Colonic mucosa (tissue), 4 donors: ENCODE results near the gene HNRNPA1. TPM values are rescaled to one million over a fixed set of nuclear protein-coding genes. Genes with fewer than 3 reads are reported as not detected.
"Not testable (repeated sequence)": the region's sequence is repeated elsewhere in the genome, so short reads cannot be mapped to it uniquely, and the experiment has no call there.

Experiments used
- DNase-seq: peaks from one replicate; pipeline ENCODE4 v3.0.0-alpha.2; 2020
- H3K27ac ChIP-seq: fragments of 200-600 bp; one replicate; pipeline ENCODE4 v1.8.0; 2021
- H3K27me3 ChIP-seq: fragments of 200-600 bp; one replicate; pipeline ENCODE4 v1.8.0; 2021
- H3K36me3 ChIP-seq: fragments of 200-600 bp; one replicate; pipeline ENCODE4 v1.8.0; 2021
- H3K4me1 ChIP-seq: fragments of 200-600 bp; one replicate; pipeline ENCODE4 v1.8.0; 2021; ENCODE audit warnings: mild to moderate bottlenecking
- H3K4me3 ChIP-seq: fragments of 200-600 bp; one replicate; pipeline ENCODE4 v1.8.0; 2021
- H3K9ac ChIP-seq, 2 donors: one replicate each; pipeline ENCODE4 v1.7.0; 2013; ENCODE audit warnings: control low read depth in 2 of 2, low read depth in 2 of 2, low read length in 2 of 2
- H3K9me3 ChIP-seq: fragments of 200-600 bp; one replicate; pipeline ENCODE4 v1.8.0; 2021
- intact Hi-C: fragments of 100-400 bp; cut with DNase I; formaldehyde crosslinking; loops from one replicate; pipeline ENCODE4 v1.14.1; 2022
- total RNA-seq, 2 donors: library from RNA; stranded (reverse); fragmentation: NEBNext Ultra II Directional in 1 of 2; extraction: Animal tissue kit (Norgen Biotek cat#: 25700) in 1 of 2; gene quantifications; one replicate each; pipeline ENCODE4 v1.2.1, GENCODE V29; 2021
- TF ChIP-seq, protein P1 (sequence below): fragments of 200-600 bp; IDR thresholded peaks from one replicate; pipeline ENCODE4 v1.8.0; 2022; ENCODE audit warnings: antibody characterized with exemption, mild to moderate bottlenecking
- donor health status: healthy.
- donor health status: DM: no; HTN: no; CAD: no.
- donor health status: DM: no; HTN: no; CAD: no.

The HNRNPA1 gene
- total RNA-seq, 2 donors from 2014 or later, result 716 to 1,090 TPM

DNA sequence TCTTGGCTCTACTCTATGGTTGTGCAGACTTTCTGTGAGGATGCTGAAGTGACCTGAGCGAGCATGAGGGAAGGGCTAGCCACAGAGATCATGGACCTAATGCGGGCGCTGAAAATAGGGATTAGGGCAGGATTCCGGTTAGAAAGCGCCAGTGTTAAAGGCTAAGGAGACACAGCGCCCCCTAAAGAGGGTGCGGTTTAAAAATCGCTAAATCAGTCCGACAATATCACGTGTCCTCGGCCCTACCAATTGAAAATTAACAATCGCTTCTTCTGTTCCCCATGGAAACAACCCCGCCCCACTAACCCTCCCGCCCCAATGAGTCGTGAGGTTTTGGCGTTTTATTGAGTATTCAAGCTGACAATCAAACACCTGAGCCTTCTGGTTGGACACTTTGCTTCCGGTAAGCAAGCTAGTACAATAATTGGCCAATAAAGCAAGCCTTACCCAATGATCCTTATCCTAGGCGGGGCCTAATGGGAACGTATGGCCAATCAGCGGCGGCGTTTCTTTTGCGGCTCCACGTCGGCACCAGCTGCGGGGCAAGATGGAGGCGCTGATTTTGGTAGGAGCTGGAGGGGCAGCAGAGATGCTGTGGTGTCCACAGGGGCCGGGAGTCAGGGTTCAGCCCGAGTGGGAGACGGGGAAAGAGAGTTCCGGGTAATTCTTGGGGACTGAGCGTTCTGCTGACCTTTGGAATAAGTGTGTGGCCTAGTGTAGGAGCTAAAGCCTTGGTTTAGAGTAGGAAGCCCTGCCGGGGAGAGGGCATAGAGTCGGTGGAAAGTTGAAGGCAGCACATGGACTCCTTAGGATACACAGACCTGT lies 44.3 kb downstream of the HNRNPA1 start, which contains the start of gene COPZ1:
Gene COPZ1, plus strand, starts transcription at position 515 of the 825 bp plus-strand sequence. Its CDS starts 33 bp downstream, at position 548.
- H3K4me1 ChIP-seq, result peaks cover 20% of the 10 kb centered on the region

DNA sequence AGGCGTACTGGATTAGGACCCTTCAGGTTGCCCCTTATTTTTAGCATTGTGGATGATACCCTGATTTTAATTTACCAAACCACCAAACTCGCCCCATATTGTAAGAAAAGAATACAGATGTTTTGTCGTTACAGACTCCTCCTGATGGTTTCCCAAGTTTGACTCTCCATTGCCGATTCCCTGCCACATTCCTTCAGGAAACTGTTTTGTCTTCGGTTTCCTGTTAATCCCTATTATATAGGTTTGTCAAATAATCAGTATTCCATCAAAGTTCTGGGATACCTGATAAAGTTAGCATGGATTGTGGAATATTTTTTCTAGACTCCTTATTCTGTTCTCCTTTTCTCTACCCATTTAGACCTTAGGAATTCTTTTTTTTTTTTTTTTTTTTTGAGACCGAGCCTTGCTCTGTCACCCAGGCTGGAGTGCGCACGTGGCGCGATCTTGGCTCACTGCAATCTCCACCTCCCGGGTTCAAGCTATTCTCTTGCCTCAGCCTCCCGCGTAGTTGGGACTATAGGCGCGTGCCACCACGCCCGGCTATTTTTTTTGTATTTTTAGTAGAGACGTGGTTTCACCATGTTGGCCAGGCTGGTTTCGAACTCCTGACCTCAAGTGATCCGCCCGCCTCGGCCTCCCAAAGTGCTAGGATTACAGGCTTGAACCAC lies 45.0 kb downstream of the HNRNPA1 start:
- DNase-seq, result peak; percentile 22
- intact Hi-C loops, result loop anchor here (5.0 kb wide), 1 partner anchor 33 kb away; no protein-coding TSS in a partner anchor

More for the DNA sequence above, 44.3 kb downstream of the HNRNPA1 start, which contains the start of gene COPZ1:
- peak; percentile 97 for DNase-seq
- Histone ChIP-seq H3K27me3 (no peaks in the 10 kb centered on the region), H3K36me3 (no peaks in the 10 kb centered on the region), H3K9me3 (no peaks in the 10 kb centered on the region), H3K4me3 (peak within 1 kb of the TSS; percentile 78), H3K9ac (peak within 1 kb of the TSS; percentile 60 to 82), H3K27ac (peak within 1 kb of the TSS; percentile 79)
- TF ChIP-seq, protein P1, sequence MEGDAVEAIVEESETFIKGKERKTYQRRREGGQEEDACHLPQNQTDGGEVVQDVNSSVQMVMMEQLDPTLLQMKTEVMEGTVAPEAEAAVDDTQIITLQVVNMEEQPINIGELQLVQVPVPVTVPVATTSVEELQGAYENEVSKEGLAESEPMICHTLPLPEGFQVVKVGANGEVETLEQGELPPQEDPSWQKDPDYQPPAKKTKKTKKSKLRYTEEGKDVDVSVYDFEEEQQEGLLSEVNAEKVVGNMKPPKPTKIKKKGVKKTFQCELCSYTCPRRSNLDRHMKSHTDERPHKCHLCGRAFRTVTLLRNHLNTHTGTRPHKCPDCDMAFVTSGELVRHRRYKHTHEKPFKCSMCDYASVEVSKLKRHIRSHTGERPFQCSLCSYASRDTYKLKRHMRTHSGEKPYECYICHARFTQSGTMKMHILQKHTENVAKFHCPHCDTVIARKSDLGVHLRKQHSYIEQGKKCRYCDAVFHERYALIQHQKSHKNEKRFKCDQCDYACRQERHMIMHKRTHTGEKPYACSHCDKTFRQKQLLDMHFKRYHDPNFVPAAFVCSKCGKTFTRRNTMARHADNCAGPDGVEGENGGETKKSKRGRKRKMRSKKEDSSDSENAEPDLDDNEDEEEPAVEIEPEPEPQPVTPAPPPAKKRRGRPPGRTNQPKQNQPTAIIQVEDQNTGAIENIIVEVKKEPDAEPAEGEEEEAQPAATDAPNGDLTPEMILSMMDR, result peak; percentile 75
- intact Hi-C loops, result loop anchor here (5.0 kb wide), 1 partner anchor 33 kb away; no protein-coding TSS in a partner anchor

DNA sequence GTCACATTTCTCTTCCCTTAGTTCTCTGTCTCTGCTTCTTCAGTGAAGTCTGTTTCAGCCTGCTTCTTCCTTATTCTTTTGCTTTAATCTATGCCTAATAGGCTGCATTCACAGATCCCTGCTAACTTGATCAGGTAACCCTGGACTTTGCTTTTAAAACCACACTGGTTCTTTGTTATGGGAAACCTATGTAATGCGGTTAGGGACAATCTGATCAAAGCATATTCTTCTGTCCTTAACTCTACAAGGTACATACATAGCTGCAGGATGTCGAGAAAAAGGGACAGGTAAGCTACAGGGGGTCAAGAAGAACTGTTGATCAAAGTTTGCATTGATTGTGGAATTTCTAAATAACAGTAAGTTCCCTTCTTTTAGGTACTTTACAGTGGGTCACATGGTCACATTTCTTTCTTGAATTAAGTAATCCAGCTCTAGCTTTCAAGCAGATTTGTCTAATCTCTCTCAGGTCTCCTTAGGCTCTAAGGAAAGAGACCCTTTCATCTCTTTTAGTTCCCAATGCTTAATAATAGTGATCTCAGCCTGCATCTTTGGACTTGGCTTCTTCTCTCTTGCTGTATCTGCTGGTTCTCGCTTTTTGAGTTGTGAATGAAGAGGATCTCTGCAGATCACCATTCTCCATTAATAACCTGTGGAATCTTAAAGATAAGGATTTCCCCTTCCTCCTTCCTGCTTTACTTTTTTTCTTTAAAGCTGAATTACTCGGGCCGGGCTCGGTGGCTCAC lies 48.2 kb downstream of the HNRNPA1 start:
- Histone ChIP-seq H3K27ac (no peak overlapping the region), H3K9ac (no peak overlapping the region), H3K4me3 (no peak overlapping the region), H3K9me3 (no peaks in the 10 kb centered on the region), H3K27me3 (no peaks in the 10 kb centered on the region), H3K4me1 (peaks cover 35% of the 10 kb centered on the region), H3K36me3 (no peaks in the 10 kb centered on the region)
- TF ChIP-seq, protein P1, result no peak
- DNase-seq, result no peak
- intact Hi-C loops, result loop anchor here (5.0 kb wide), 1 partner anchor 36 kb away; no protein-coding TSS in a partner anchor

More for the DNA sequence above, 45.0 kb downstream of the HNRNPA1 start:
- Histone ChIP-seq H3K4me1 (peaks cover 28% of the 10 kb centered on the region), H3K4me3 (peak overlapping the region; percentile 78), H3K27ac (peak overlapping the region; percentile 79), H3K9ac (peak overlapping the region; percentile 60 to 82)
- H3K9me3 ChIP-seq, H3K27me3 ChIP-seq, H3K36me3 ChIP-seq: not testable (repeated sequence)

DNA sequence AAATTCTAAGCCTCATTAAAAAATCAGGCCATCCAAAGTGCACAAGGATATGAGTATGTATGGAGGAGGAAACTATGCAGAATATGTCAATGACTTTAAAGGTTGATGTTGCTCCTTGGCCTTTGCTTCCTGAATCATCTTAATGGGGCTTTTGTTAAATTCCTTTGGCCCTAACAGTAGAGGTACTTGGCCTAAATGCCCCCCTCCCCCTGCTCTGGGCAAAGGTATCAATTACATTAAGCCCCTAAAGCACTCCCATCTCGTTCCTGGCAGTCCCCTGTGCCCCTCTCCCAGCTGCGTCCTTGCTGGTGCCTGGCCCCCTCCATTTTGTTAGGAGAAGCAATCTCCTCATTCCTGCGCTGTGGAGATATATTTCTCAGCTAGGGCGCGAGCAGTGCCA lies 49.2 kb downstream of the HNRNPA1 start:
- H3K9me3 ChIP-seq, result no peaks in the 10 kb centered on the region
- intact Hi-C loops, result loop anchor here (5.0 kb wide), 1 partner anchor 37 kb away; no protein-coding TSS in a partner anchor
- no peak for DNase-seq
- no peak overlapping the region for H3K9ac ChIP-seq
- TF ChIP-seq, protein P1, result no peak
- no peaks in the 10 kb centered on the region for H3K27me3 ChIP-seq
- H3K4me3 ChIP-seq, result no peak overlapping the region
- no peaks in the 10 kb centered on the region for H3K36me3 ChIP-seq
- peaks cover 32% of the 10 kb centered on the region for H3K4me1 ChIP-seq
- peak overlapping the region; percentile 0 for H3K27ac ChIP-seq

DNA sequence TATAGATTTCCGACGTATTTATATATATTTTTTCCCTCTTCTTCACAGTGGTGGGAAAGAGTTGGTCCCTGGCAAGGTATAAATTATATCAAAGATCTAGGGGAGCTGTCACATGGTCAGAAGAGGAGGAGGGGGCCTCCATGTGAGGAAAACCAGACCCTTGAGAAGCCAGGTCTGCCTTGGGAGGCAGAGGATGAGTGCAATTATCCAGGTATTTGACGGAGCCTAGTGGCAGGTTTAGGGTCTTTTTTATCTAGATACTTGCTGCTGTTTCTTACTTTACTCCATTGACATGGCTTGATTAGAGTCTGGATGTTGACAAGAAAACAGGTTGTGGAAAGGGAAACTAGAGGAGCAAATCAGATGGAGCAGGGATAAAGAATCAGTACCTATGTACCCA lies 49.9 kb downstream of the HNRNPA1 start:
- Histone ChIP-seq H3K4me3 (no peak overlapping the region), H3K36me3 (no peaks in the 10 kb centered on the region), H3K27me3 (no peaks in the 10 kb centered on the region), H3K4me1 (peaks cover 32% of the 10 kb centered on the region), H3K9ac (no peak overlapping the region), H3K9me3 (no peaks in the 10 kb centered on the region), H3K27ac (no peak overlapping the region)
- intact Hi-C loops, result no loop called here
- TF ChIP-seq, protein P1, result no peak
- no peak for DNase-seq
